HG03432 (cell line): Measurements from ENCODE around the gene IL31RA.

ENCODE experiments used
- ATAC-seq: cut with Tn5 transposase; IDR thresholded peaks from one replicate; pipeline ENCODE4 v1.9.1; 2021; ENCODE audit warnings: mild to moderate bottlenecking, moderate library complexity; ENCODE audit not compliant: unreplicated experiment

The IL31RA gene

DNA sequence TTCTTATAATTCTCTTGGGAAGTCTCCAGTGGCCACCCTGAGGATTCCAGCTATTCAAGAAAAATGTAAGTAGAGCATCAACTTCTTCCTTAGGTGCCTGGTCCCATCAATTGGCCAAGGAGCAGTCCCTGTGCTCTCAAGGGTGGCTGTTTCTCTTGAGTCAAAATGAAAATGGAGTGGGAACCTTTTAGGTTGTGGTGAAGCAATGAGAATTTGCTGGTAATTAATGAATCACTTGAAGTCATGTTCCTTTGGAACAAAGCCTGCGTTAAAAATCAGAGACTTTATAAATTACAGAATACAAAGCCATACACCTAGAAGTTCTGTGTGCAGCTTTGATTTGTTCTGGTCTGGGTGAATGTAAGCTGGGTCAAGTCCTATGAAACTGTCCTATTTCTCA lies 48.9 kb downstream of the IL31RA start:
- ATAC-seq: peak; percentile 37

DNA sequence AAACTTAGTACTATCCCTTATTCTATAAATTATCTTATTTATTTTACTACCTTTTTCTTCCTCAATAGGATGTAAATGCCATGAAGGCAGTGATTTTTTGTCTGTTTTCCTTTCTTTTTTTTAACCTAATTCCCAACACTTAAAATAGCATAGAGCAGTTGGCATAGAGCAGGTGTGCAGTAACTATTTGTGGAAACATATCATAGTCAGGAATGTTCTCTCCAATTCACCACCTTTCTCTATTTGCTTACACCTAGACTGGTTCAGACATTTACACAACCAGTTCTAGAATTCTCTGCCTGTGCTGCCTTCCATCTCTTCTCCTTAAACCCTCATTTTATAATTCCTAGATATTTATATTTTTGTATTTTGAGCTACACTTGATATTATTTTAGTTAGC lies 49.6 kb downstream of the IL31RA start:
- ATAC-seq: no peak

DNA sequence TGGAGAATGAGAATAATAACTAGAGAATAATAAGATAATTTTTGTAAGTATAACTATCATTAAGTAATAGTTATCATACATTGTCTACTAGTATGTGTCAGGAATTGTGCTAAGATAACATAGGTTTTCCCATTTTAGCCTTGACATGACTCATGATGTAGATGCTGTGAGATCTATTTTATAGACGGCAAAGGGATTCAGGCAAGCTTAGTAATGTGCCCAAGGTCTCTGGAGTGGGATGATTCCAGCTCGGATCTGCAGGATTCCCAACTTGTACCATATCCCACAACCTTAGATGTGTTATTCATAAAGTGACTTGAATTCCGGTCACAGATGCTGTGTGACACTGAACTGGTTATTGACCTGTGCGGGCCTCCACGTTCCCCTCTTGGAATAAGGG lies 51.5 kb downstream of the IL31RA start:
- ATAC-seq: no peak

DNA sequence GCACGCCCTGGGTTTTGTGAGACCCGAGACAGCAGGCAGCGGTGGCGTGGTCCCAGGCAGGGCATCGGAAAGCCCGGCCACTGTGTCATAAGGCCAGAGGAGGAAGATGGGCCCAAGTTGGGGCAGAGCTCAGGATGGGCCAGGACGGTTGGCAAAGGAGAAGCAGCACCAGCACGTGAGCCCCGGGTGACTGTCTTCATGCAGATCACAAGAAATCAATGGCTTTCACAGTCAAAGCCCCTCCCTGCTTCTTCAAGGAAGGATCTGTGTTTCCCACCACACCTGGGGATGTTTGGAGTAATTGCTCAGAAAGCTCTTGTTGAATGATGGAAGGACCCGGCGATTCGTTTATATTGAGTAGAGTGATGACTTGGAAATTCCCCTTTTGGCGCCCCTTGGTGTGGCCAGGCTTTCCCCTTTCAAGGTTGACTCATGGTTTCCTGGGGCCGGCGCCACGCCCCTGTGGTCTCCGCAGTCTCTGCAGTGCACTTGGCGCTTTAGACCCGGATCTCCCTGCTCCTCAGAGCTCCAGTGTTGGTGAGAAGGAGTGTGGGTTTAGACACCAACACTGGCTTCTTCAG lies 52.1 kb downstream of the IL31RA start:
- ATAC-seq: peak; percentile 94

DNA sequence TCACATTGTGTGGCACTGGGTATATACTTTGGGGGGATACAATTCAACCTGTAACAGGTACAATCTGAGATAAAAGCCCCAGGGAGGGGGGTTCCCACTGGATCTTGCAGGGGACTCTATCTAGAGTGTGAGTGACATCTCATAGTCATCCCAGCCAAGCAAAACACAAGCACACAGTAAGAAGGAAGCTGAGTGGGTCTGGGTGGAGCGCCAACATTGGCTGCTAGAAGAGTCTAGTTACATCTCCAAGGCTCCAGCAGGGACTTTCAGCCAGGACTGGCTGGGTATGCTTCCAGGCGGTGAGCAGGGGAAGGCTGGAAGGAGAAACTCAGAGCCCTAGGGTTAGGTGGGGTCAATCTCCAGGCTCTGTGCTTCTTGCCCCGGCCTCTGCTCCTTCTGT lies 53.0 kb downstream of the IL31RA start:
- no peak for ATAC-seq

DNA sequence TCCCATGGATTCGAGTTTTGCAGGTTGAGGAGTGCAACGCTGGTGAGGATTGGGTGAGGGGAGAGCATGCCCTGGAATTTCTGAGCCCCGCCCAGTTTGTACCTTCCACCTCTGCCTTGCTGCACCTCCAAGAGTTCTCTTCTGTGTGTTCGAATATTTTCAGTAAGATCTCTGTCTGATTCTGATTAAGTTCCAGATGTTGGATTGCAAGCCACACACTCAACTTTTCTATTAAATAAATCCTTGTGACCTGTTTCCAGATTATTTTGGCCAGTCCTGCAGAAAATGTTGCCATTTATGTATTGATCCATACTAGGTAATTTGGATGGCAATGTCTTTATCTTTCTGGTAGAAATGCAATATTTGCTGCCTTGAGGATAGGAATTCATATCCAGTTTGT lies 54.1 kb downstream of the IL31RA start:
- ATAC-seq: no peak

DNA sequence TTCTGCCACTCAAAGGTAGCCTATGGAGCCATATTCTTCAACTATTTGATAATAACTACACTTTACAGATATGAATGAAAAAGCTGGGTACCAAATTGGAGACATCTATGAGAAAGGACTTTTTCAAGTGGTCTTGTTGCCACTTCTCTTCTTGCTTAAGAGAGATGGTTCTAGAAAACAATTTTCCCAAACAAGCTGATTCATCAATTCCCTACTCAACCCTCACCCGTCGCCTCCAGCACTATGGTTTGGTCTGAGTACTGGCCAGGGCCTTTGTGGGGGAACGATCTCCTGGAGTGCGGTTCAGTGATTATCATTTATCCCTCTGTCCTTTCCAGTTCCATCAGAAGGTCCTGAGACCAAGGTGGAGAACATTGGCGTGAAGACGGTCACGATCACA lies 56.8 kb downstream of the IL31RA start:
- no peak for ATAC-seq

DNA sequence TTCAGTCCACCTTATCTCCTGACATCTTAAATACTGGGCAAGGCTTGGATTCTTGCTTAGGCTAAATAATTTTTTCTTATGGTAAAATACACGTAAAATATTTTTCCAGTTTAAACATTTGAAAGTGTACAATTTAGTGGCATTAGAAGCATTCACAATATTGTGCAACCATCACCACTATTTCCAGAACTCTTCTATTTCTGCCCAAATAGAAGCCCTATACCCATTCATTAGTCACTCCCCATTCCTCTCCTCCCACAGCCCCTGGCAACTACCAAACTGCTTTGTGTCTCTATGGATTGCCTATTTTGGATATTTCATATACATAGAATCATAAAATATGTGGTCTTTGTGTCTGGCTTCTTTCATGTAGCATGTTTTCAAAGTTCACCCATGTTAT lies 57.6 kb downstream of the IL31RA start:
- ATAC-seq: no peak

DNA sequence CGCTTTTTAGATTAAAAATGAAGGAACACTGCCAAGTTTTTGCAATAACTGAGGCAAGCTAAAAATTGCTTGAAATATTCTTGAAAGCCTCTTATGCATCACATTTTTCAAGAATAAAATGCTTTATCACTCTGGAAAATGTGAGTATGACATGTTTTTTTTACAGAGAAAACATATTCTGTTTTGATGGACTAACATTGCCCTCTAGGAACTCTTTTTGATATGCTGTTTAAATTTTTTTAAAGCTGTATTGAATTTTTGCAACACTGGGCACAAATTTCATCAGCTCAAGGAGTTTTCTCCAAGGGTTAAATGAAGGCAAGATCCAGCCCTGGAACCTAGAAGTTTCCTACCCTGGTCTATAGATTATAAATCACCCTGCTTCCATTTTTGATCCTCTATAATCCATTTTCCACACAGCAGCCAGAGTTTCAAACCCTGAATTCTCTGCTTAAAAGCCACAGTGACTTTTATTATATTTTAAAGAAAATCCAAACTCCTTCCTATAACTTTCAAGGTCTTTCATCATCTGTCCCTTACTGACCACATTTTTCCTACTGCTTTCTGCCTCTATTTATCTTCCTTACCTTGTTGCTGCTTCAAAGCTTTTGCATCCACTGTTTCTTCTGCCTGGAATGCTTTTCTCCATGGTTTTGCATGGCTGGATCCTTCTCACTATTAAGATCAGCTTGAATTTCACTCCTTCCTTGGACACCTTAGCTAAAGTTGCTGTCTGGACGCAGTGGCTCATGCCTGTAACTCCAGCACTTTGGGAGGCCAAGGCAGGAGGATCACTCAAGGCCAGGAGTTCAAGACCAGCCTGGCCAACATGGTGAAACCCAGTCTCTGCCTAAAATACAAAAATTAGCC lies 60.9 kb downstream of the IL31RA start:
- no peak for ATAC-seq

DNA sequence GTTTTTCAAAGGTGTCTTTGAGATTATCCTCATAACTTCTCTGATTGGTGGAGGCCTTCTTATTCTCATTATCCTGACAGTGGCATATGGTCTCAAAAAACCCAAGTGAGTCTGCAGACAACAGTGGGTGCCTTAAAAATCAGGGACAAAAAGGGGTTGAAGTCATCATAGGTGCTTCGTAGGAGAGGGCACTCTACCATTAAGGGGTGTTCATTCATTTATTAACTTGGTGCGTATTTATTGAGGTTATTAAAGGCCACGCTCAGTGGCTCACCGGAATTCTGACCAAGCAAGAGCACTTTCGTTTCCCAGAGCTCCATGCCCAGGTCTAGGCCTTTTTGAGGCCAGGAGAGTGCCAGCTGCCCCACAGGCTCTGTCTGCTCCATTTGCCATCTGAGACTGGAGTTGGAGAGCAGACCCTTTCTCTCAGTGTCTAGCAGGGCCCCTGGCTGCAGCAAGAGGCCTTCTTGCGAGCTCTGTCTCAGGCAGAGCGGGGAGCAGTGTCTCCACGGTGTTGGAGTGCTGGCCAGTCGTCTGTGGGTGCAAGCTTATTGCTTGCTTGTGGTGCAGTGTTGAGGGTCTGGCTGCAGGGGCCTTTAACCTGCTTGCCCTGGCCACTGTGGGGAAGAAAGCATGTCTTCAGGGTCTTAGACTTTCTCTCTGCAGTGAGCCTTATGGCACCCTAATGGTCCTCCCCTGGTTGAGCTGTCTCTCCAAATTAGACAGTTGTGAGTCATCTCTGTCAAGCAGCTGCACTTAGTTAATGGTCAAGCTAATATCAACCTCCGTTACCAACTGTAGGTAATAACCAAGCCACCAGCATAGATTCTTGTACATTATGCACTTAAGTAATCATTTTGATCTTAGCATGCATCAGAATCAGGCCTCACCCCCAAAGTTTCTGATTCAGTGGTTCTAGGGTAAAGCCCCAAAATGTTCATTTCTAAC lies 62.6 kb downstream of the IL31RA start:
- peak; percentile 96 for ATAC-seq

DNA sequence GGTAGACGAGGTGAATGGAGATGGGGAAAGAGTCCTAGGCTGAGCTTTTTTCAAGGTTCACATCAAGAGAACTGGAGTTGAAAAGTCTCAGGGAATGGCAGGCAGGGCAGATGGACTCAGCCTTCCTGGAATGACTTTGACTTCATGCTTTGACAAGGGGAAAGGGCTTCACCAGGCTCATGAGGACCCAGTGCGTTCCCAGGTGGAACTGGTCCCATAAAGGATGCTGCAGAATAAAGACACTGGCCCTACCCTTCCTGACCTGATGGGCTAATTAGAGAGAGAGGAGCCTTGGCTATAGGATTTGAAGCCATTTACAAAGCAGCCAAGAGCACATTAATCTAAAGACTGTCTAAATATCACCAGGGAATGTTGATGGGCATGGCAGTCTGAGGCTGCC lies 63.8 kb downstream of the IL31RA start:
- ATAC-seq: no peak

DNA sequence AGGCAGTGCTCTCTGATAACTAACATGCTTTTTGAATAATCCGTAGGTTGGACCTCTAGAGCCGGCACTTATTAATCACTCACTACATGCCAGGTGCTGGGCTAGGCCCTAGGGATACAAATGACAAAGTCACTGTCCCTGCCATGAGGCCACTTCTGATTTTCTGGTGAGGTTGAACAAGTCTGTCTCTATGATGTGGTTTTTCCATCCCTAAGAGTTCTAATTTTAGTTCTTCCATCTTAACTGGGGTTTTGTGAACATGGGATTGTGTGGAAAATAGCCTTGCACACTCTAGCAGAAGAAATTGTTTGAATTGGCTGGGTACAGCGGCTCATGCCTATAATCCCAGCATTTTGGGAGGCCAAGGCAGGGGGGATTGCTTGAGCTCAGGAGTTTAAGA lies 64.6 kb downstream of the IL31RA start:
- ATAC-seq: no peak

DNA sequence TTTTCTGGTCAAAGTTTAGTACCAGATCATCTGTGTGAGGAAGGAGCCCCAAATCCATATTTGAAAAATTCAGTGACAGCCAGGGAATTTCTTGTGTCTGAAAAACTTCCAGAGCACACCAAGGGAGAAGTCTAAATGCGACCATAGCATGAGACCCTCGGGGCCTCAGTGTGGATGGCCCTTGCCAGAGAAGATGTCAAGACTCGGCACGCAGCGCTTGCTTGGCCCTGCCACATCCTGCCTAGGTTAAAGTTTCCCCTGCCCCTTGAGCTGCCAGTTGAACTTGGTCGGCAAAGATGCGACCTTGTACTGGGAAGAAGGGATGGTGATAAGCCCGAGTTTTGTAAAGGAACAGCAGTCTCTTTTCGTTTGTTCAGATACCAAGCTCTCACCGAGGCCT lies 65.8 kb downstream of the IL31RA start:
- ATAC-seq: no peak

DNA sequence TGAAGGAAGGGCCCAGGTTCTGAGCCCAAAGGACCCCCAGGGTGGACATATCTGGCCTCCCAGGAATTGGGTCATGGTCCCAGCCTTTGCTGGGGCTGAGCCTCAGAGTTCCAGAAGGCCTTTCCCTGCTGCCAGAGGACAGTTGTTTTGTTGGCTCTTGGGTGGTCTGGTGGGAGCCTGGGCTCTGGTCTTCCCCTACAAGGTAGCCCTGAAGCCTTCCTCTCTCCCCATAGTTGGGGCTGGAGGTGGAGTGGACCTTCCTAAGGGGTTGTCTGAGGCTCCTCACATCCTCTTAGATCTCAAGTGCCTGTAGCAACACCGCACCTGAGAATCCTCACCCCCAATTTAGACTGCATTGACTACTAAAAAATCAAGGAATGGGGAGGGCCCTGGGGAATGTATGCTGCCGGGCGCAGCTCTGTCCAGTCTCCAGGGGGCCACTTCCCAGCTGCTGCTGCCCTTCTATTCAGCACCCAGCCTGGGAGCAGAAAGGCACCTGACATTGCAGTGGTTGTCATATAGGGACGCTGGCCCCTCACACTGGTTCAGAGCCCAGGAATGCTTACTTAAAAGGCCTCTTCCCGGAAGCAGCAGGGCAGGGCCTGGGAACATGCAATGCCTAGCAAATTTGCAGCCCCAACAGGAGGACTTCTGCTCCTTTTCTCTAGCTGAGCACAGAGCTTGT lies 66.4 kb downstream of the IL31RA start:
- ATAC-seq: no peak

DNA sequence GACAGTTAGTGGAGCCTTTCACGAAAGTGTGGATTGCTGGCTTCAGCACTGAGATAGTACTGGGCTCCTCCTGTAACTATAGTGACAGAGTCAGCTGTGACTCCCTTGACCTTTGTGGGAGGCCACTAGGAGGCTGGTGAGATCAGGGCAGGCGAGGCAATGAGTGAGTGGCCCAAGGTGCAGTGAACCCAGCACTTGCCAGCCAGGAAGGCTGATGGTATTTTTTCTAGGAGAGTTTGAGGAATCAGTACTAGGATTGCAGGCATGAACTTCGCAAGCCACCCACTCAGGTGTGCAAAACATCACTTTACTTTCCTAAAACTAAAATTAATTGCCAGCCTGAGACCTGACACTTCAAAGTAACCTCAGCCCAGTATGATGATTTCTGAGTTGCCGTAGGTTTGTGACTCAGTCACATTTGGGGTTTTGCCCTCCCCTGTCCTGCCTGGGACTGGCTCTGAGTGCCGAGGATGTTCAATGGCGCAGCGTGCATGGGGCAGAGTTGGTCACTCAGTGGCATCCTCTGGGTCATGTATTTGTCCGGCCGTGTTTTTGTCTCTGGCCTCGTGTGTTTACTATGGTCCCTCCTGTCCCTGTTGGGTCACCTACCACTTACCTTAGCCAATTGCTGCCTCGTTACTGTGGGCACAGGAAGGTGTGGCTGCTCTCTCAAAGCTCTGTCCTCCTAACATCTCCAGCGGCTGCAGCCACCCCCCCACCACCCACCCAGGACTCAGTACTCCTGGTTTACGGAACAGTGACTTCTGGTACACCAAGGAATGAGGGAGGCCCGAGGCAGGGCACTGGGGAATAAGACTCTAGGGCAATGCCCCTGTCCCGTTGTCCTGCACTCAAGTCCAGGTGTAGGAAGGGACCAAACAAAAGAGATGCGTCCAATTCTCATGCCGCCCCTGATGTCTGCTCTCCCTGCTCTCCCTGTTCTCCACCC lies 67.2 kb downstream of the IL31RA start:
- ATAC-seq: no peak

DNA sequence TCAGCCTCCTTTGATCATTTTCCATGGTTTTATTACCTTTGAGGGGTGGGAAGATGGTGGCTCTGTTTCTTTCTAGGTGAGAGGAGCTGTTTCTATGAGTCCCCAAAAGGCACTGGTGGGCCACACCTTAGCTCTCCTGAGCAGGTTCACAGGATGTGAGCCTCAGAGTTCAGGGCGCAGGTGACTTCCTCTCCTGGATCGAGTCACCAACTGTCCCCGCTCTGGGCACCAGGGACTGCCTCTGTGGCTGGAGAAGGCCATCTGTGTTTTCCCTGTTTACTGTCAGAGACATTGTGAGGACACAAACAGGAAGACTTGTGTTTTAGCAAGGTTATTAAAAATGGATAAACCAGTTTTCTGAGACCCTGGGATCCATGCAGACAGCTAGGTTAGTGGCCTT lies 68.5 kb downstream of the IL31RA start:
- no peak for ATAC-seq

DNA sequence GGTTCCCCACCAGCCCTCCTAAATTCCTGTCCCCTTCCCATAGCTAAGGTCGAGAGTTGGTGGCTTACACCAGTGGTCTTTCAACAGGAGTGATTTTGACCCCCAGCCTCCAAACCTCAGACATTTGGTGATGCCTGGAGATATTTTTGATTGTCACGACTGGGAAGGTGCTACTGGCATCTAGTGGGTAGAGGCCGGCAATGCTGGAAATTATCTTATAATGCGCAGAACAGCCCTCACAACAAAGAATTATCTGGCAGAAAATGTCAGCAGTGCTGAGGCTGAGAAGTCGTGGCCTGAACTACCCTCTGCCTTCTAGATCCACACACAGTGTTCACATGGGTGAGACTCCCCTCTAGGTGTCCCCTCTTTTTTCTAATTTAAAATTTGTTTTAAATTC lies 69.6 kb downstream of the IL31RA start:
- ATAC-seq: no peak

DNA sequence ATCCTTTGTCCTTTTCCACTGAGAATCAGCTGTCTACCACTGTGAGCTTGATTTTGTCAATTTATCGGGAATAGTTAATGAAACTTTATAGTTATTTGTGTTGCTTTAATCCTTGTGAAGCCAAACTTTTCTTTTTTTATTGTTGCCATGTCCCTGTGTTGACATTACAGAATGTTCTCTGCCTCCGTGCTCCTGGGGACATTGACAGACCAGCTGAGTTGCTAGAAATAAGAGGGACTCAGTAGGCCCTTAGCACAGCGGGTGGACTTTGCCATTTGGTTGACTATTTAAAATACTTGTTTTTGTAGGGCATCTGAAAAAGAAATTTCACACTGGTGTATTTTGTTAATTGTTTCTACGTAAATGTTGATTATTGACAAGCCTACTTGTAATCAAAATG lies 70.5 kb downstream of the IL31RA start:
- no peak for ATAC-seq

DNA sequence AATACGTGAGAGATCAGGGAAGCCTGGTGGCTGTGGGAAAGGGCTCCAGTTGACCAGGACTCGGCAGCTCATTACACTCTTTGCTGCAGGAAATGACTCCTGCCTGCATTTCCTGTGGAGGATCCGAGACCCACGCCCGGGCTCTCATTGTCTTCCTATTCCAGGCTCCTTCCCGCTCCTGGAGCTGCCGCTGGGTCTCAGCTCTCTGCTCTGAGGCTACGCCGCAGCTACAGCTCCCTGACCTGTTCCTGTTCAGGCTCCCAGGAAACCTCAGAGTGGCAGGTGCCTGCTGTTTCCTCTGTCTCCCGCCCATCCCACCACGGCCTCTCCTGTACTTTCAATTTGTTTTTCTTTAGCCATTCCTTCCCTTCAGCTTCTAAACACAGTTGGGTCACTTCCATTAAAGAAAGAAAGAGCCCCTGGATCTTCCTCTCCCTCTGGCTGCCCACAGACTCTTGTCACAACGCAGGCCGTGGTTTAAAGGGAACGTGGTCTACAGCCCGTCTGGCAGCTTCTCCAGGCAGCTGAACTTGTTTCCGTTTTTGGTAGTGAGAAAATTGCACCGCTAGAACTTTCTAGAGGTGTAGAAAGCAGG lies 72.1 kb downstream of the IL31RA start:
- ATAC-seq: no peak
